GM18858 (cell line): ENCODE measurements around the gene MMP3.

ENCODE experiments used
- ATAC-seq: cut with Tn5 transposase; IDR thresholded peaks from one replicate; pipeline ENCODE4 v1.9.1; 2021; ENCODE audit not compliant: unreplicated experiment

MMP3 gene

GRCh38 chr11:102792604-102793003 lies 50.8 kb downstream of the MMP3 start:
- no peak for ATAC-seq

GRCh38 chr11:102791271-102792036 lies 52.0 kb downstream of the MMP3 start:
- ATAC-seq, result no peak

GRCh38 chr11:102788334-102788995 lies 54.9 kb downstream of the MMP3 start:
- no peak for ATAC-seq
